Aorta (tissue), 5 donors: Measurements from ENCODE around the gene APRT. TPM values are rescaled to one million over a fixed set of nuclear protein-coding genes. Genes with fewer than 3 reads are reported as not detected.

Source experiments
- ATAC-seq: fragments of 200-7000 bp; cut with Tn5 transposase; one replicate; pipeline ENCODE4 v1.9.1; 2022; ENCODE audit warnings: moderate library complexity; ENCODE audit not compliant: low FRiP score
- DNase-seq, 2 donors: peaks; one replicate each; pipeline ENCODE4 v3.0.0-alpha.2; 2020
- H3K27ac ChIP-seq, 2 donors: one replicate each; pipeline ENCODE4 v1.5.1; 2013; ENCODE audit warnings: low read length in 2 of 2, mild to moderate bottlenecking in 2 of 2, moderate library complexity in 2 of 2, control low read depth in 1 of 2, inconsistent platforms in 1 of 2, low read depth in 1 of 2
- H3K27me3 ChIP-seq, 2 donors: one replicate each; pipeline ENCODE4 v1.6.1; 2013; ENCODE audit warnings: control low read depth in 1 of 2, low read length in 1 of 2, mild to moderate bottlenecking in 1 of 2, moderate library complexity in 1 of 2; ENCODE audit not compliant: insufficient read depth in 2 of 2, control insufficient read depth in 1 of 2
- H3K36me3 ChIP-seq, 2 donors: one replicate each; pipeline ENCODE4 v1.6.1; 2013; ENCODE audit warnings: control low read depth in 1 of 2, low read length in 1 of 2, mild to moderate bottlenecking in 1 of 2; ENCODE audit not compliant: insufficient read depth in 2 of 2, control insufficient read depth in 1 of 2
- H3K4me1 ChIP-seq, 2 donors: one replicate each; pipeline ENCODE4 v1.6.1; 2013; ENCODE audit warnings: low read length in 2 of 2, control low read depth in 1 of 2, mild to moderate bottlenecking in 1 of 2, moderate library complexity in 1 of 2; ENCODE audit not compliant: insufficient read depth in 2 of 2, control insufficient read depth in 1 of 2
- H3K4me3 ChIP-seq, 2 donors: one replicate each; pipeline ENCODE4 v1.5.1; 2013; ENCODE audit warnings: low read length in 2 of 2, control low read depth in 1 of 2, mild to moderate bottlenecking in 1 of 2
- H3K9me3 ChIP-seq: one replicate; pipeline ENCODE4 v1.6.1; 2013; ENCODE audit warnings: mild to moderate bottlenecking, low read length; ENCODE audit not compliant: control insufficient read depth
- WGBS, 2 donors: extraction: QIAGEN DNeasy Blood & Tissue Kit; methylation state at CpG; one replicate each; pipeline ENCODE4 v1.1.7; 2013; 5-methylcytosine and 5-hydroxymethylcytosine counted together
- intact Hi-C, 2 donors: fragments of 100-400 bp; cut with DNase I; formaldehyde crosslinking; loops; one replicate each; pipeline versions ENCODE4 v1.14.2 to v1.15.0; 2022
- polyA plus RNA-seq, 2 donors: library from polyadenylated mRNA; stranded (reverse); fragments of 200-250 nt; gene quantifications; one replicate each; pipeline ENCODE4 v1.2.3, GENCODE V29; 2013
- total RNA-seq, 2 donors: library from RNA; stranded (reverse); fragmentation: NEBNext Ultra II Directional; extraction: Animal tissue kit (Norgen Biotek cat#: 25700); gene quantifications; one replicate each; pipeline ENCODE4 v1.2.1, GENCODE V29; 2021
- donor health status: healthy with polysubstance abuse.
- donor health status: Bipolar disorder and iron deficiency.
- donor health status: DM: no; HTN: no; CAD: no.
- donor health status: DM: no; HTN: no; CAD: no.
- donor health status: DM: yes; HTN: yes; CAD: no.

The APRT gene
- total and polyA plus RNA-seq, 4 donors: 60.2 to 116 (median 74.9) TPM

GRCh38 chr16:88814144-88814502 is 2.4 kb upstream of the APRT start:
- 88 to 90% methylated on average over 13 of the region's 13 CpGs for WGBS, 2 donors

GRCh38 chr16:88813269-88814143 is 1.8 kb upstream of the APRT start:
- Histone ChIP-seq H3K4me1 (no peaks in the 10 kb centered on the region), H3K27me3 (no peaks in the 10 kb centered on the region), H3K27ac (no peak overlapping the region), H3K9me3 (no peaks in the 10 kb centered on the region), H3K4me3 (no peak overlapping the region), H3K36me3 (no peaks in the 10 kb centered on the region)
- intact Hi-C loops: loop anchor here (5.0 kb wide), 2 partner anchors 44 to 404 kb away; partner anchors contain the start of genes GALNS (in 1 of the 2), TRAPPC2L (in 1 of the 2) and ZNF778 (in 1 of the 2)
- ATAC-seq: no peak
- 72 to 77% methylated on average over 26 of the region's 26 CpGs for WGBS, 2 donors
- no peak for DNase-seq

More at GRCh38 chr16:88814144-88814502, 2.4 kb upstream of the APRT start:
- Histone ChIP-seq H3K4me3 (no peak overlapping the region), H3K4me1 (no peaks in the 10 kb centered on the region), H3K27ac (no peak overlapping the region), H3K9me3 (no peaks in the 10 kb centered on the region), H3K36me3 (no peaks in the 10 kb centered on the region), H3K27me3 (no peaks in the 10 kb centered on the region)
- no peak for DNase-seq
- ATAC-seq: no peak
- intact Hi-C loops: loop anchor here (5.0 kb wide), 2 partner anchors 43 to 403 kb away; partner anchors contain the start of genes GALNS (in 1 of the 2), TRAPPC2L (in 1 of the 2) and ZNF778 (in 1 of the 2)

GRCh38 chr16:88812513-88813268 is 963 bp upstream of the APRT start:
- intact Hi-C loops: loop anchor here (1.0 to 5.0 kb wide), 3 partner anchors 45 to 405 kb away; partner anchors contain the start of genes TRAPPC2L (in 2 of the 2), GALNS (in 1 of the 2) and ZNF778 (in 1 of the 2)
- Histone ChIP-seq H3K9me3 (no peaks in the 10 kb centered on the region), H3K4me3 (peak overlapping the region; percentile 44 to 47), H3K4me1 (no peaks in the 10 kb centered on the region), H3K27me3 (no peaks in the 10 kb centered on the region), H3K36me3 (no peaks in the 10 kb centered on the region), H3K27ac (peak overlapping the region in 1 of 2 donors; percentile 81)
- ATAC-seq: peak; percentile 0
- 52 to 56% methylated on average over 31 to 37 of the region's 37 CpGs for WGBS, 2 donors
- DNase-seq: peak in 1 of 2 donors; percentile 74

- Histone ChIP-seq H3K4me1 (no peaks in the 10 kb centered on the region), H3K9me3 (no peaks in the 10 kb centered on the region), H3K27me3 (no peaks in the 10 kb centered on the region), H3K36me3 (no peaks in the 10 kb centered on the region), H3K4me3 (peak overlapping the region; percentile 41 to 55), H3K27ac (peak overlapping the region; percentile 64)
- DNase-seq: peak; percentile 88 to 94
- peak; percentile 90 for ATAC-seq
- intact Hi-C loops: loop anchor here (5.0 kb wide), 2 partner anchors 46 to 406 kb away; partner anchors contain the start of genes GALNS (in 1 of the 2), TRAPPC2L (in 1 of the 2) and ZNF778 (in 1 of the 2)
- 1% methylated on average over 54 to 65 of the region's 65 CpGs for WGBS, 2 donors
These were observed 588 bp downstream of the APRT start for GRCh38 chr16:88810912-88811768.

- WGBS, 2 donors: 21 to 25% methylated on average over 12 of the region's 12 CpGs
- H3K4me3 ChIP-seq: no peak overlapping the region
- ATAC-seq: no peak
- DNase-seq: no peak
- no peaks in the 10 kb centered on the region for H3K36me3 ChIP-seq
- H3K27ac ChIP-seq: peak overlapping the region in 1 of 2 donors; percentile 4
- H3K4me1 ChIP-seq: no peaks in the 10 kb centered on the region
- H3K27me3 ChIP-seq: no peaks in the 10 kb centered on the region
- H3K9me3 ChIP-seq: no peaks in the 10 kb centered on the region
- intact Hi-C loops: loop anchor here (5.0 kb wide), 2 partner anchors 47 to 407 kb away; partner anchors contain the start of genes GALNS (in 1 of the 2), TRAPPC2L (in 1 of the 2) and ZNF778 (in 1 of the 2)
These were observed 1.4 kb downstream of the APRT start for GRCh38 chr16:88810166-88810911.

- Histone ChIP-seq H3K27ac (no peak overlapping the region), H3K9me3 (no peaks in the 10 kb centered on the region), H3K27me3 (no peaks in the 10 kb centered on the region), H3K4me3 (no peak overlapping the region), H3K36me3 (no peaks in the 10 kb centered on the region), H3K4me1 (no peaks in the 10 kb centered on the region)
- 78 to 80% methylated on average over 10 of the region's 10 CpGs for WGBS, 2 donors
- no peak for DNase-seq
- ATAC-seq: no peak
- intact Hi-C loops: loop anchor here (5.0 kb wide), 2 partner anchors 48 to 408 kb away; partner anchors contain the start of genes GALNS (in 1 of the 2), TRAPPC2L (in 1 of the 2) and ZNF778 (in 1 of the 2)
These were observed 2.0 kb downstream of the APRT start for GRCh38 chr16:88809676-88810165.

- no peaks in the 10 kb centered on the region for H3K9me3 ChIP-seq
- no peak for DNase-seq
- intact Hi-C loops: no loop called here
- H3K27me3 ChIP-seq: no peaks in the 10 kb centered on the region
- ATAC-seq: no peak
- H3K4me3 ChIP-seq: no peak overlapping the region
- no peaks in the 10 kb centered on the region for H3K36me3 ChIP-seq
- no peaks in the 10 kb centered on the region for H3K4me1 ChIP-seq
- 86 to 89% methylated on average over 10 of the region's 10 CpGs for WGBS, 2 donors
- no peak overlapping the region for H3K27ac ChIP-seq
These were observed 2.6 kb downstream of the APRT start for GRCh38 chr16:88809068-88809675.
